Eye (tissue), 1 donor: ENCODE results near the gene ULBP2.
"Not testable (repeated sequence)": the region's sequence is repeated elsewhere in the genome, so short reads cannot be mapped to it uniquely, and the experiment has no call there.

Experiments
- DNase-seq: peaks from one replicate; pipeline ENCODE4 v3.0.0-alpha.2; 2015

Gene ULBP2

DNA sequence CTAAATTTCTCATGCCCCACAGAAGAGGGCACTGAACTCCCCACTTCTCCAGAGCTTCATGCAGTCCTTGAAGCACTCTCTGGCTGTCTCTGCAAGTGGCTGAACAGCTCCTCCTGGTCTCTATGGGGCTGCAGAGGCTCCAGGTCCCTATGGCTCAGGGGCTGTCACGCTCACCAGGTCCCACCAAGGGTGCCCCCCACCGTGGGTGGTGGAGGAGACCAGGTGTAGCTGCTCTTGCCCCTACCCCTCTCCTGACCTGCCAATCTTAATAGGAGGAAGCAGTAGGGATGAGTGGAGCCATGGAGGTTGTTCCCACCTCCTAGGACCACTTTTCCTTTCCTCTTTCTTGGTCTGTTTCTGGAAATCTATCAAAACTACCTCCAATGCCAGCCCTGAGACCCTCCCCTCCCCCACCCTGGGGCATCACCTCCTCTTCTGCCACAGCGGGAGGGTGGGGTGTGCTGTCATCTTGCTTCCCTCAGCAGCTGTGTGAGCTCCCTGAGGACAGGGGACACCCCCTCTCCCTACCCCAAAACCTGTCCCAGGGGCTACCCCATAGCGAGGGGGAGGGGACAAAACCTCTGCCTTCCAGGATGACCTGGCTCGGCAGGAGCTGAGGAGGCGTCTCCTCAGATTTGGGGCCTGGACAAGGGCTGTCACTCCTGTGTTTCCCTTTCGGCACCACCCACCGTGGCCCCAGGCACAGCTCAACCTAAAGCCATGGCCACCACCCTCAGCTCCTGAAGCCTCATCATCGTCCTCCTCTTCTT lies 31.9 kb upstream of the ULBP2 start:
- DNase-seq, result no peak

DNA sequence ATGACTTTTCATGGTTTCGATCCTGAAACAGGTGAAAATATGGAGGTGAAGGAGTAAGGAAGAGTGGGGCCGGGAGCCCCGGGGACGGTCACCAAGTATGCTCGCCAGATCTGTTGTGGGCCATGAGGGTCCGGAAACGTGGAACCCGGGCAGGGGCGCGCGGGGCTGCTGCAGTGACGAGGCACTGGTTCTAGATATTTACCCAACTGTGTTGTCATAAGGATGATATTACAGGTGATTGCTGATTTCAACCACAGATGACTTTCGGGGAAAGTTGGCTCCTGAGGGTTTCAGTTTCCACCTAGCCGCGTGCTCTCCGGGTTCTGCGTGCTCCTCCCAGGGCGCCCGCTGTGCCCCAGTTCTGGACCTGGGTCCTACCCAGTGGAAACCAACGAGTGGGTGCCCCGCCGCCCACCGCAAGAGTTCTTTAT lies 31.1 kb upstream of the ULBP2 start:
- DNase-seq, result no peak

DNA sequence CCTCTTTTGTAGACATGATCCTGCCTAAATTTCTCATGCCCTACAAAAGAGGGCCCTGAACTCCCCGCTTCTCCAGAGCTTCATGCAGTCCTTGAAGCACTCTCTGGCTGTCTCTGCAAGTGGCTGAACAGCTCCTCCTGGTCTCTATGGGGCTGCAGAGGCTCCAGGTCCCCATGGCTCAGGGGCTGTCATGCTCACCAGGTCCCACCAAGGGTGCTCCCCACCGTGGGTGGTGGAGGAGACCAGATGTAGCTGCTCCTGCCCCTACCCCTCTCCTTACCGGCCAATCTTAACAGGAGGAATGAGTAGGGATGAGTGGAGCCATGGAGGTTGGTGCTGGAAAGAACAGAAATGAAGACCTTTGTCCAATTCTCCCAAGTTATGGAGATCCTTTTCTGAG lies 29.1 kb upstream of the ULBP2 start:
- DNase-seq, result not testable (repeated sequence)

DNA sequence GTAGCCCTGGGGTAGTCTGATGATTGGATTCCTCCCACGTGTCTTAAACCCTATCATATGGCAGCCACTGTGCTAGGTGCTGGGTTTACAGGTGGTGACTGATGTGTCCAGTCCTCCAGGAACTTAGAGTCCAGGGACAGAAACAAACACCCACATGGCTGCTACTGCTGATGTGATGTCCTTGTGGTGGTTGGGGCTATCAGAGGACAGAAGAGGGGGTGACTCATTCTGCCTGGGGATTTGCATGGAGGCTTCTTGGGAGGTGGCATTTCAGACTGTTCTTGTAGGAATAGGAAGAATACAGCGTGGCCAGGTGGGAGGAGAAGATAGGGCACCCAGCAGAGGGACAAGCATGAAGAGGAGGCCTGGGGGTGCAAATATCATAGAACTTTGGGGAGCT lies 28.7 kb upstream of the ULBP2 start:
- DNase-seq, result no peak

DNA sequence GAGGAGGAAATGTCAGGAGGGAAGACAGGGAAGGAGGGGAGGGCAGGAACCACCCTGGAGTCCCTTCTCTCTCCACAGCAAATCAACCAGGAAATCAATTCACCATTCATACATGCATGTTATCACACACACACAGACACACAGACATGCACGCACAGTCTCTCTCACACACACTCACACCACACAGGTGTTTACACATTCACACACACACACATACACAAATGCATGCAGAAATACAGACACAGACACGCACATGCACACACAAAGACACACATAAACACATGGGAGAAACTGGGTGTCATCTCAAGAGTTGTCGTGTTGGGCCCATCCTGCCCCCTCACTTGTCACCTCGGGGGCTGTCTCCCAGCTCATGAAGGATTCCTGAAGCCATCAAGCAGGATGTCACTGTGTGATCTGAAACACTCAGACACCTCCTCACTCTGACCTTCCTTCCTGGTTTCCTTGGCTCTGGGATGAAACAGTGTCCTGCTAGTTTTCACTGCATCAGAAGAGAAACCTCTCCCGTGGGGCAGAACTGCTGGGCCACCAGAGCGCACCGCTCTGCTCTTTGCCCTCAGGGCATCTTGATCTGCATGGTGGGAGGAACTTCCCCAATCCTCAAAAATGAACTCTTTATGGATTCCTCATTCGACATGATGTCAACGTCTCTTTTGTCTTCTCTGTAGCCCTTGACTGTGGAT lies 28.1 kb upstream of the ULBP2 start:
- DNase-seq, result no peak

DNA sequence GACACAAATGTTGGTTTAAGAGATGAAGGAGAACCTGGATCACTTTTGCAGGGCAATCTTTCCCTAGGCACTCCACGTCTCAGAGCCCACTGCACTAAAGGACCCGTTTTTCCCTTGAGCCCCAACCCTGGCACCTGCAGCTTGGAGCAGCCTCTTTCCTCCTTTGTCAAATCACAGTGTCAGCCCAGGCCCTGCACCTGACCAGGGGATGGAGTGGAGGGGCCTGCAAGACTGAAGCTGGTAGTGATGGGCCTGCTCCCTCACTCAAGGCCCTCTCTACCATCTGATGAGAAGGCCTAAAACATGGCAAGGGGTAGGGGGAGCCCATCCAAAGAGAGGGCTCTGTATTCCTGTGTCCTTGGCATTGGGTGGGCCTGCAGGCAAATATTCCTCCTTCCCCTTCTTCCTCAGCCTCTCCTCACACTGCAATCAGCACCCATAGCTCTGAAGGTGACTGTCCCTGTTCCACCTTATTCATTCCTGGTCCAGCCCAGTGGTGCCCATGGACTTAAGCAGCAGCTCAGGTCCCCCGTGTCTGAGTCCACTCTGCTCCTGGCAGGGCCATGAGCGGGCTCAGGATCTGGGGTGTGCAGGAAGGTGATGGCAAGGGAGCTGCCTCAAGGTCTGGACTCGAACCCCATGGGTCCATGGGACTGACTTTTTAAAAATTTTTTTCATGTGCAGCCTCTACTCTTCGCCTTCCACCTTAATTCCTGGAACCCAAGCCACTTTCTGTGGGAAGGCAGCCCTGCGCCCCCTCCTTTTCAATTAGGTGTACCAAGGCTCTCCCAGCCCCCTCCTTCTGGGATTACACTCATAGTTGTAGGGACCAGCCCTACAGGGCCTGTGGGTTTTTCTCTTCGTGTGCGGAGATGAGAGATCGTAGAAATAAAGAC lies 25.6 kb upstream of the ULBP2 start:
- no peak for DNase-seq

DNA sequence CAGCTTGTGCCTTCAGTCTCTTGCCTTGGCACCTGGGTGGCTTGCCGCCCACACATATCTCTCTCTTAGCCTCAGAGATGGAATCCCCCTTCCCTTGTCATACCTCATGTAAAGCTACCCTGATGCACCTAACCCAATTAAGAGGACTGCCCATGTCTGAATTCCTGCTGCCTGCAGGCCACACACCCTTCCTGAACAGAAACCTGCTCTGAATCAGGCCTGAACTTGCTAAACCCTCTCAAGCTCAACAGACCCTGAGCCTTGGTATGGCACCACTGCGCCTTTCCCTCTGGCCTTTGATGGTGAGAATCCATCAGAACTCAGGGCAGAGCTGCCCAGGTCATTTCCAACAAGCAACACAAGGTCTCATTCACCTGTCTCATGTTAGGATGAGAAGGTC lies 24.1 kb upstream of the ULBP2 start:
- no peak for DNase-seq

DNA sequence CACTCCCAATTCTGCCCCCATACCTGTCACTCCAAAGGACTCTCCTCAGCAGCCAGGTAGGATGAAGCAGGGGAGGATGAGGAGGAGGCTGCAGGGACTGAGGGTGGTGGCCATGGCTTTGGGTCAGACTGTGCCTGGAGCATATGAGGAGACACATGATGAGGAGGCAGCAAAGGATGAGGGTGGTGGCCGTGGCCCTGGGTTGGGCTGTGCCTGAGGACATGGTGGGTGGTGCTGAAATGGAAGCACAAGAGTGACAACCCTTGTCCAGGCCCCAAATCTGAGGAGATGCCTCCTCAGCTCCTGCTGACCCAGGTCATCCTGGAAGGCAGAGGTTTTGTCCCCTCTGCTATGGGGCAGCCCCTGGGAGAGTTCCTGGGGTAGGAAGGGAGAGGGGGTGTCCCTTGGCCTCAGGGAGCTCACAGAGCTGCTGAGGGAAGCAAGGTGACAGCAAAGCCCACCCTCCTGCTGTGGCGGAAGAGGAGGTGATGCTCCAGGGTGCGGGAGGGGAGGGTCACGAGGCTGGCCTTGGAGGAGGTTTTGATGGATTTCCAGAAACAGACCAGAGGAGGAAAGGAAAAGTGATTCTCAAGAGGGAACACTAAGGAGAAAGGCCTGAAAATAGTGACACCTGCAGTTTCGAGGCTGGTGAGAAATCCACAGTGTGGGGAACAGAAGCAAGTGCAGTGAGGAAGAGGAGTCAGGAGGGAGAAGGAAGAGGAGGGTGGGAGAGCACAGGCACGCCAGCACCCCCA lies 23.5 kb upstream of the ULBP2 start:
- DNase-seq, result no peak

DNA sequence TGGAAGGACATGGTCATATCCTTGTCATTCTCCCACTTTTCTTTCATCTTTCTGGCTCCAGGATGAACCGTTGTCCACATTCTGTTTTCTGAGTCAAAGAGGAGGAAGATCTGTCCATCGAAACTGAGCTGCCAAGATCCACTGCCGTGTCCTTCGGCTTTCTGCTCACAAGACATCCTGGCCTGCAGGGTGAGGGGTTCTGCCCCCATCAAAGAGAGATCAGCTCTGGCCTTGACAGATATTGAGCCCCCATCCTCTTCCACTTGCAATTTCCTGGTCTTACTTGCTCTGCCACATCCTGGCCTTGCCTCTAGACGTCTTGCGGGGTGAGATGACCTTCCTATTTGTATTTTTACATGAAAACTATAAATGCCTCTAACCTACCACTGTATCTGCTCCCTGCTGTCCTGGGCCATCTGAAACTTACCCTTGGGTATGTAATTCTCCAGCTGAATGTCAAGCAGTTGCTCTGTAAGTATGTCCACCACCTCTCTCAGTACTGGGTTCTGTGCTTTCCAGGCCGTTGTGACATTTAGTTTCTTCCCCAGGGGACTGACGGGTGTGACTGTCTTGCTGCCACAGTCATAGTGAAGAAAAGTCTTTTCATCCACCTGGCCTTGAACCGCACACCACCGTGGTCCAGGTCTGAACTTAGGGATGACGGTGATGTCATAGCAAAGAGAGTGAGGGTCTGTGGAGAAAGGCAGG lies 22.5 kb upstream of the ULBP2 start:
- not testable (repeated sequence) for DNase-seq

DNA sequence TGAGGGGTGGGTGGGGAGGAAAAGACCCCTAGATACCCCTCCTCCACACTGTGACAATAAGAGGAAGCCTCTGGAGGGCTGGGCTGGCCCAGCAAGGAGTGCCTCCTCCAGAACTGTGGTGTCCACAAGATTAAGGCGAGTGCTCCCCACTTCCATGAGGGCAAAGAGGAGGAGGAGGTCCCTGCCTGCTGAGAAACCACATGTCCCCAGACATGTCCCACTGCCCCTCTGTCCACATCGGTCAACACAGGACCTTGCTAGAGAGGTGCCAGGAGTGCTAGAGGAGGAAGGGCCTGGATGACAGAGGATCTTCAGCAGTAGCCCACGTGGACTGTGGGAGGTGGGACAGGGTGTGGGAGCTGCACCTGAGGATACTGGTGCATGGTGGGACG lies 22.0 kb upstream of the ULBP2 start:
- no peak for DNase-seq

DNA sequence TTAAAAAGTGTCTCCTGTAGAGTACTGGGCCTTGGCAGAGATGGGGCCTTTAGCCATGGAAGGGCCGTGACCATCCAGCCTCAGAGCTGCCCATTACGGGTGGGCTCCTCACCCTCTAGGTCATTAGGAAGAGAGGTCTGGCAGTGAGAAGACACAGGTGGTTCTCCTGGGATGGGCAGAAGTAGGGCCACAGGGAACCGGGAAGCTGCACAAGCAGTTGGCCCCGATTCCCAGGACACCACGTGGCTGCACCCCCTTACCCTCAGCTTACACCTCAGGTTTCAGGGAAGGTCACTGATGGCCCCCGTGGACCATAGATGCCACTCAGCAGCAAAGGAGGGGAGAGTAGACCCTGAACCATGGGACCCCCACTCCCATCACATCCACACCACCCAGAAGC lies 20.5 kb upstream of the ULBP2 start:
- no peak for DNase-seq

DNA sequence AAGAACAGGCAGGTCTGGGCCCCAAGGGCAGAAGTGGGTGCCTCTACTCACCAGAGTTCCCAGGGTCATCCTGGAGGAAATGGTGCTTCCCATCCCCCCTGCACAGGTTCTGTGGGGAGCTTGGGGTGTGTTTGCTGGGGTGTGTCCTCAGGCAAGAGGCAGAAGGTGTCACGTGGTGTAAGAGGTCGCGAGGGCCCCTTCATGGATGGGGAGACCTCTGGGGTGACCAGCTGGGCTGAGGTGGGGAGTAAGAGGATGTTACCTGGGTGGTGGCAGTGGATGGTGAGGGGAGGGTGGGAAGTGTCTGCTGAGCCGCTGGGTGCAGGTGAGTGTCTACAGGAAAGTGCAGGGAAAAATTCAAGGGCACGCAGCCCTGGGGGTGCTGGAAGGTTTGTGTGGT lies 19.7 kb upstream of the ULBP2 start:
- DNase-seq, result not testable (repeated sequence)

DNA sequence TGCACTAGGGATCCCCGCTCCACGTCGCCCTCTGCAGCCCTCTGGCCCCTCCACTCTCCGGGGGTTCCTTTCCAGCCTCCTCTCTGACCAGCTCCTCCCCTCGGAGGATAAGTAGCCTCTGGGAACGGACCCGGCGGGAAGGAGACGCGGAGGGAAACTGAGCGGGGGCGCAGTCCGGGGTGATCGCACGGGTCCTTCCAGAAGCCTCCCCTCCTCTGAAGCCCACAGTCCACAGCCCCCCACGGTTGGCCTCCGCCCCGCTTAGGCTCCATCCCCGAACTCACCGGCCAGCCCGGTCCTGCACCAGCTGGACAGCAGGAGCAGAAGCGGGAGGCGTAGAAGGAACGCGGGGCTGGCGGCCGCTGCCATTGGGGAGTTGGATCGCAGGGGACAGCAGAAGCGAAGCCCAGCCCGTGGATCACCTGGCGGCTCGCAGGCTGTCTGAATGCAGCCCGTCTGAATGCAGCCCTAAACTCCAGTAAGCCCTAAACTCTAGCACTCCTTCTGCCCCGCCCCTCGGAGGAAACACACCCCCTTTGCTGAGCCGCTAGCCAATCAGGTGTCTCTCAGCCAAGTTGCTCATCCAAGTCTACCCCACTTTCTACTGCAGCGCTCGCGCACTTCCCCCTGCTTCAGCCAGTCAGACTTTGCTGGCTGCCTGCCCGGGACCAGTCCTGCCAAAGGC lies 19.0 kb upstream of the ULBP2 start, which contains the start of gene RAET1G:
Gene RAET1G (minus strand): TSS at position 480 of the 685 bp plus-strand sequence. CDS start 111 bp downstream, at position 369.
- peak; percentile 94 for DNase-seq

DNA sequence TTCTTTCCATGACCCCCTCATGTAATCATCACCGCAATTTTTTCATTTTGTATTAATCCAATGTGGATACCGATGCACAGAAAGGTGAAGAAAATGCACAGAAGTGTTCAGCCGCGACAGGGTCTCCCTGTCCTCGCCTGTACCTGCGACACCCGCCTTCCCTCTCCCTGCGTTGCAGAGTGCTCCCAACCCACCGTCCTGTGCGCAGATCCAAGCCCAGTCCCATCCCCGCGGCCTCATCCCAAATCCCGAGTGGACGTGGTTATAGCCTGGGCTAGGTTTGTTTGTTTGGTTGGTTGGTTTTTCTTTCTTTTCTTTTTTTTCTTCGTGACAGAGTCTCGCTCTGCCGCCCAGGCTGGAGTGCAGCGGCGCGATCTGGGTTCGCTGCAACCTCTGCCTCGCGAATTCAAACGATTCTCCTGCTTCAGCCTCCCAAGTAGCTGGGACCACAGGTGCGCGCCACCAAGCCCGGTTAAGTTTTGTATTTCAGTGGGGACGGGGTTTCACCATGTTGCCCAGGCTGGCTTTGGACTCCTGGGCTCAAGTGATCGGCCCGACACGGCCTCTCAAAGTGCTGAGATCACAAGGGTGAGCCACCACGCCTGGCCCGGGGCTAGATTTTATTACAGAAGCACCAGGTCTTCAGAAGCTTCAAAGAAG lies 18.4 kb upstream of the ULBP2 start:
- DNase-seq, result no peak

DNA sequence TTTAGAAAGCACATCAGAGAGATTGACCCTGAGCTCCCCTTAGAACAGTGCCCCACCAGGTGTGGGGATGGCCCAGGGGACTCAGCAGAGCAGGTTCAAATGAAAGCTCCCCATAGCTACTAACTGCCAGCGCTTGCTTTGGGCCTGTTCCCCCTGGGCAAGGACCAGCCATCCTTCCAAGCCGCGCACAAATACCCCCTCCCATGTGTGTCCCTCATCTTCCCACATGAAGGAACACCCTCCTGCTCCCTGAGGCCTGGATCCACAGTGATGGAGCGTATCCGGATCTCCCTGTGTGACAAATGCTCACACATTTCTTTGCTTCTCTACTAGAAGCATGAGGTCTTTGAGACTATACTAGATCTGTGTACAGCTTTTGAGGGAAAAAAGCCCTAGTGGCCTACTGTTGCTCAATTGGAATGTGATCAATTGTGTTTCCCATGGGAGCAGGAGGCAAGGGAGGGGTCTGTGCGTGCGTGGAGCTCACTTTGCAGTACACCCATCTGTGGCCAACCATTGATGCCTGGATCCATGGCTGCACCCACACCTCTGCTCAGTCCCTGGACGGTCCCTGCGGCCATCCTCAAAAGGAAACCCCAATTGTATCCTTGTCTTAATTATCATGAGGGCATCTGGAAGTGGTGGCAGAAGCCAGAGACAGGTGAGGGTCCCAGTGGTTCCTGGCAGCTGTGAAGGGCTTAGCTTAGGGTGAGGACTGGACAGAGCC lies 17.4 kb upstream of the ULBP2 start:
- DNase-seq, result no peak

DNA sequence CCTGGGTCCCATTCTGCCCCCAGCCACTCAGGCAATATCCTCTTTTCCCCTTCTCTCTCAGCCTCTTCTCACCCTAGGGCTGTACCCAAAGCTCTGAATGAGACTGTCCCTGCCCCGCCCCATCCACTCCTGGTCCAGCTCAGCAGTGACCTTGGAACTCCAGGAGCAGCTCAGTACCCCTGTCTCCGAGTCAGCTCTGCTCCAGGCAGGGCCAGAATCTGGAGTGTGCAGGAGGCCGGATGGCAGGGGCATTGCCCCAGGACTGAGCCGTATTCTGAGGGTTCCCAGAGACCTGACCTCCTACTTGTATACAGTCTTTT lies 16.9 kb upstream of the ULBP2 start:
- no peak for DNase-seq

DNA sequence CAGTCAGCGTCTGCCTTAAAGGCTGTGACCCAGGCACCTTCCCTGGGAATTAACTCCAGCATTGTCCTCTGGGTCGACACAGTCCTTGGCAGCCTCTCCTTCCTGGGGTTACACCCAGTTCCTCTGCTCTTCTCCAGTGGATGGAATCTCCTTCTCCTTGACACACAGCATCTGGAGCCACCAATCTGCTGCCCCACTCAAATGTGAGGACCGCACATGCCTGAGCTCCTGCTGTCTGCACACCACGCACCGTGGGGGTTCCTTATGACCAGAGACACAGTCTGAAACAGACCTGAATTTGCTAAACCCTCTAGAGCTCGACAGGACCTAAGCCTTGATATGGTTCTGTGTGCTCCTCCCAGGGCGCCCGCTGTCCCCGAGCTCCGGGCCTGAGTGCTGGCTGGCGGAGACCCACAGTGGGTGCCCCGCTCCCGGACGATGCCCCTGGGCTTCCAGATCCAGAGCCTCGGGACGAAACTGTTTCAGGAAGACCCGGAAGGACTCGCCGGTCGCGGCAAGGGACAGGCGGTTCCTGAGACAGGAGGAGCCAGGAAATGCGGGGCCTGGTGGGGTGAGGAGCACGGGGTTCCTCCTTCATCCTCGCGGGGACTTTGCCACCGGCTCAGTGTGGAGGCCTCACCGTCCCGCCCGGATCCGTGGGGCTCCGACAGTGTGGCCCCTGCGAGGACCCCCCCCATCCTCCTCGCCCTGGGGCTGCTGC lies 16.4 kb upstream of the ULBP2 start:
- peak; percentile 51 for DNase-seq

DNA sequence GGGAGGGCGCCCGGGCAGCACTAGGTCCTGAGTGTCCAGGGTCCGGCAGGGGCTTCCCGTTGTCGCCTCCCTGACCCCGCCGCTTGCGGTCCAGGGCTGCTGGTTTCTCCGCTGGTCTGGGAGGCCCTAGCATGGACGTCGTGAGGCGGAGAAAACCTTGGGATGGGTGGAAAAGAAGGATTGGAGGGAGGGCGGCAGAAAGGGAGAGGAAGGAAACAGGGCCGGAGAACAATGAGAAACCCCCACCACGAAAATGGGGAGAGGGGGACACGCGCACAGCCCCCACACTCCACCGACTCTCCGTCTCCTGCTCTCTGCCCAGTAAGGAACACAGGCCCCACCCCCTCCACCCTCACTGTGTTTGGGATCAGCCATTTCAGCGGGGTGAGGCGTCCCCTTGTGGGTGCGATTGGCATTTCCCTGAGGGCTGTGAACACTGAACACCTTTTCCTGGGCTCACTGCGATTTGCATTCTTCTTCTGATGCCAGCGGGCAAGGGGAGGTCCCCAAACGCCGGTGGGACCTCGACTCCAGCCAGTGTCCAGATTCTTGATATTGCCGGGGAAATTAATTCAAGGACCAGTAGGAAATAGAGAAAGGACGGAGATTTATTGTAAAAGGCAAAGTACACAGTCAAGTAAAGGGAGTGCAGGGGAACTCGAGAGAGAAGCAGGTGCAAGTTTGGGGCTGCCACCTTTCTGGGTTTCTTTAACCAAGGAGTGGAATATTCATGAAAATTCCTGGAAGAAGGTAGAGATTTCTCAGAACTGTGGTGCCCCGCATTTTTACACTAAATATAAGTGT lies 15.6 kb upstream of the ULBP2 start:
- peak; percentile 92 for DNase-seq

DNA sequence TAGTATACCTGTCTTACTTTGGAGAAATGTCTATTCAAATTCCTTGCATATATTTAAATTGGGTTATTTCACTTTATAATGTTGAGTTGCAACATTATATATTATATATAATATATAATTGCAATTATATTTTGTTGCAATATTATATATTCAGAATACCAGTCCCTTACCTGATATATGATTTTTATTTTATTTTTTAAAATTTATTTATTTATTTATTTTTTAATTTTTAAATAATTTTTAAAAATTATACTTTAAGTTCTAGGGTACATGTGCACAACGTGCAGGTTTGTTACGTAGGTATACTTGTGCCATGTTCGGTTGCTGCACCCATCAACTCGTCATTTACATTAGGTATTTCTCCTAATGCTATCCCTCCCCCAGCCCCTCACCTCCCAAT lies 14.8 kb upstream of the ULBP2 start:
- DNase-seq, result not testable (repeated sequence)
